H1 (cell line): ENCODE measurements around the gene TSPAN9. TPM values are rescaled to one million over a fixed set of nuclear protein-coding genes. Genes with fewer than 3 reads are reported as not detected.

Experiments used
- CTCF ChIA-PET: fragments of 300-600 bp; sonication (Branson Sonifier 250); formaldehyde crosslinking; loops from one replicate; lab custom pipeline; 2021; ENCODE audit not compliant: partially characterized antibody; lab: Charles Lee
- POLR2A ChIA-PET: fragments of 300-600 bp; sonication (Branson Sonifier 250); formaldehyde crosslinking; loops from one replicate; lab custom pipeline; 2021; ENCODE audit warnings: inconsistent platforms; ENCODE audit not compliant: partially characterized antibody; lab: Charles Lee
- DNase-seq, 2 experiments: peaks; one replicate each; pipeline versions ENCODE4 v3.0.0 to v3.0.0-alpha.2; 2010 to 2022; ENCODE audit warnings: low spot score in 2 of 2, low read depth in 1 of 2, mixed read lengths in 1 of 2
- FAIRE-seq: peaks from 2 replicates; lab custom pipeline; 2011; peaks lifted over from hg19 to GRCh38; lab: Jason Lieb, UNC
- H2AFZ ChIP-seq: 2 replicates; pipeline ENCODE4 v1.8.1; 2012; ENCODE audit warnings: low read length, inconsistent platforms
- H2AK5ac ChIP-seq: 2 replicates; pipeline ENCODE4 v1.6.1; 2013; ENCODE audit warnings: low read depth, low read length
- H2BK120ac ChIP-seq: replicated peaks from 2 replicates; pipeline ENCODE3; 2013; ENCODE audit warnings: low read depth, low read length, inconsistent platforms
- H2BK12ac ChIP-seq: 2 replicates; pipeline ENCODE4 v1.6.1; 2013; ENCODE audit warnings: low read depth, low read length
- H2BK15ac ChIP-seq: 2 replicates; pipeline ENCODE4 v1.6.1; 2013; ENCODE audit warnings: low read length
- H2BK20ac ChIP-seq: 2 replicates; pipeline ENCODE4 v1.6.1; 2013; ENCODE audit warnings: low read length
- H2BK5ac ChIP-seq: 2 replicates; pipeline ENCODE4 v1.6.1; 2013; ENCODE audit warnings: low read depth, low read length
- H3K14ac ChIP-seq: 2 replicates; pipeline ENCODE4 v1.6.1; 2013; ENCODE audit warnings: inconsistent platforms; ENCODE audit not compliant: insufficient read length
- H3K18ac ChIP-seq: 2 replicates; pipeline ENCODE4 v1.6.1; 2013; ENCODE audit warnings: low read length; ENCODE audit errors: extremely low read depth
- H3K23ac ChIP-seq: 2 replicates; pipeline ENCODE4 v1.6.1; 2013; ENCODE audit warnings: inconsistent platforms; ENCODE audit not compliant: insufficient read length
- H3K23me2 ChIP-seq: 2 replicates; pipeline ENCODE4 v1.6.1; 2013; ENCODE audit warnings: low read depth, low read length
- H3K27ac ChIP-seq: 2 replicates; pipeline ENCODE4 v1.6.1; 2011; ENCODE audit warnings: low read depth, low read length, inconsistent platforms
- H3K27me3 ChIP-seq, 4 experiments: replicated peaks in 1 of 4; 1 replicate in 1 of 4; 2 replicates in 3 of 4; pipeline versions ENCODE4 v1.6.1 to v1.8.1; 2011 to 2013; ENCODE audit warnings: low read length in 3 of 4, mild to moderate bottlenecking in 3 of 4, inconsistent platforms in 2 of 4, mixed read lengths in 2 of 4, moderate library complexity in 1 of 4; ENCODE audit not compliant: control insufficient read depth in 3 of 4, insufficient read depth in 3 of 4; ENCODE audit errors: extremely low read depth in 1 of 4
- H3K36me3 ChIP-seq, 4 experiments: 2 replicates each; pipeline versions ENCODE4 v1.6.1 to v1.8.1; 2011 to 2013; ENCODE audit warnings: mild to moderate bottlenecking in 4 of 4, low read length in 3 of 4, moderate library complexity in 2 of 4, control low read depth in 1 of 4, inconsistent platforms in 1 of 4; ENCODE audit not compliant: insufficient read depth in 4 of 4, control insufficient read depth in 2 of 4
- H3K4ac ChIP-seq: replicated peaks from 2 replicates; pipeline ENCODE3; 2013; ENCODE audit warnings: low read length, low read depth, mixed read lengths, inconsistent platforms; ENCODE audit not compliant: insufficient read length
- H3K4me1 ChIP-seq, 4 experiments: replicated peaks in 1 of 4; 1 replicate in 1 of 4; 2 replicates in 3 of 4; pipeline versions ENCODE4 v1.6.1 to v1.8.1; 2011 to 2013; ENCODE audit warnings: low read length in 3 of 4, inconsistent platforms in 2 of 4, mixed read lengths in 1 of 4; ENCODE audit not compliant: insufficient read depth in 4 of 4, control insufficient read depth in 3 of 4
- H3K4me2 ChIP-seq, 2 experiments: 2 replicates each; pipeline versions ENCODE4 v1.6.1 to v1.8.1; 2011 to 2013; ENCODE audit warnings: low read depth in 2 of 2, low read length in 2 of 2, control low read depth in 1 of 2, inconsistent platforms in 1 of 2, mild to moderate bottlenecking in 1 of 2; ENCODE audit not compliant: insufficient read depth in 1 of 2
- H3K4me3 ChIP-seq, 4 experiments: fragments of 200-600, 300-600 bp in 1 of 4; sonication (generic), shearing (Covaris generic), sonication (Bioruptor Twin) in 1 of 4; 2 replicates each; pipeline versions ENCODE4 v1.5.1 to v1.8.1; 2011 to 2016; ENCODE audit warnings: low read length in 4 of 4, low read depth in 3 of 4, control low read depth in 2 of 4, inconsistent platforms in 2 of 4, mild to moderate bottlenecking in 2 of 4, mixed read lengths in 1 of 4, moderate library complexity in 1 of 4; ENCODE audit not compliant: insufficient read depth in 2 of 4; ENCODE audit errors: extremely low read depth in 1 of 4
- H3K56ac ChIP-seq: replicated peaks from 2 replicates; pipeline ENCODE3; 2013; ENCODE audit warnings: low read depth, mild to moderate bottlenecking, mixed read lengths, low read length, inconsistent platforms; ENCODE audit not compliant: insufficient read length
- H3K79me1 ChIP-seq: 2 replicates; pipeline ENCODE4 v1.6.1; 2013; ENCODE audit warnings: low read depth, low read length, control low read depth
- H3K79me2 ChIP-seq, 2 experiments: 2 replicates each; pipeline versions ENCODE4 v1.6.1 to v1.8.1; 2012 to 2013; ENCODE audit warnings: low read length in 2 of 2, mild to moderate bottlenecking in 2 of 2, inconsistent platforms in 1 of 2; ENCODE audit not compliant: insufficient read depth in 2 of 2, control insufficient read depth in 1 of 2
- H3K9ac ChIP-seq, 4 experiments: replicated peaks in 1 of 4; 1 replicate in 1 of 4; 2 replicates in 3 of 4; pipeline versions ENCODE4 v1.6.1 to v1.8.1; 2011 to 2013; ENCODE audit warnings: low read depth in 3 of 4, low read length in 3 of 4, control low read depth in 2 of 4, mild to moderate bottlenecking in 2 of 4, moderate library complexity in 2 of 4, inconsistent platforms in 1 of 4; ENCODE audit errors: extremely low read depth in 1 of 4
- H3K9me3 ChIP-seq, 2 experiments: 2 replicates each; pipeline versions ENCODE4 v1.6.1 to v1.8.1; 2012 to 2013; ENCODE audit warnings: mild to moderate bottlenecking in 2 of 2, moderate library complexity in 2 of 2, control low read depth in 1 of 2, inconsistent platforms in 1 of 2, low read depth in 1 of 2, low read length in 1 of 2, mixed read lengths in 1 of 2; ENCODE audit not compliant: insufficient read depth in 2 of 2
- H4K20me1 ChIP-seq, 2 experiments: replicated peaks in 1 of 2; 2 replicates each; pipeline versions ENCODE3 to v1.8.1; 2011 to 2013; ENCODE audit warnings: inconsistent platforms in 2 of 2, low read length in 2 of 2, mild to moderate bottlenecking in 1 of 2; ENCODE audit not compliant: insufficient read depth in 2 of 2, control insufficient read depth in 1 of 2
- H4K5ac ChIP-seq: 2 replicates; pipeline ENCODE4 v1.6.1; 2013; ENCODE audit warnings: low read length, low read depth, mixed read lengths, inconsistent platforms; ENCODE audit not compliant: insufficient read length
- H4K8ac ChIP-seq: 2 replicates; pipeline ENCODE4 v1.8.0; 2013; ENCODE audit warnings: mild to moderate bottlenecking, moderate library complexity, low read length, inconsistent platforms; ENCODE audit not compliant: insufficient read depth; ENCODE audit errors: extremely low read depth
- H4K91ac ChIP-seq: replicated peaks from 2 replicates; pipeline ENCODE3; 2013; ENCODE audit warnings: low read length, mixed read lengths, inconsistent platforms; ENCODE audit not compliant: insufficient read length
- CEBPB ChIP-seq: IDR thresholded peaks from 2 replicates; pipeline ENCODE4 v1.6.1; 2012; ENCODE audit warnings: low read depth, low read length
- CTCF ChIP-seq, 3 experiments: IDR thresholded peaks; 1 replicate in 2 of 3; 2 replicates in 1 of 3; pipeline versions ENCODE4 v1.5.1 to v1.6.1; 2011; ENCODE audit warnings: low read length in 3 of 3, mild to moderate bottlenecking in 3 of 3, inconsistent platforms in 2 of 3, low read depth in 1 of 3, moderate library complexity in 1 of 3; ENCODE audit not compliant: insufficient read depth in 1 of 3; ENCODE audit errors: control extremely low read depth in 1 of 3
- KDM1A ChIP-seq: fragments of 200-600, 300-600 bp; sonication (generic); IDR thresholded peaks from 2 replicates; pipeline ENCODE4 v1.7.1; 2016; ENCODE audit warnings: mild to moderate bottlenecking, low read length, borderline replicate concordance
- NRF1 ChIP-seq: IDR thresholded peaks from 2 replicates; pipeline ENCODE4 v1.6.1; 2011; ENCODE audit warnings: mild to moderate bottlenecking, low read depth, low read length, improper control_type of control experiment
- RXRA ChIP-seq: IDR thresholded peaks from 2 replicates; pipeline ENCODE4 v1.6.1; 2011; ENCODE audit warnings: low read depth, mild to moderate bottlenecking, low read length, moderate library complexity; ENCODE audit not compliant: insufficient read depth
- SUZ12 ChIP-seq: fragments of 200-600 bp; sonication (generic); IDR thresholded peaks from 2 replicates; pipeline ENCODE4 v1.6.1; 2012; ENCODE audit warnings: mild to moderate bottlenecking, inconsistent platforms, low read length, moderate library complexity, mixed read lengths
- TAF7 ChIP-seq: optimal IDR thresholded peaks from 2 replicates; pipeline ENCODE3; 2011; ENCODE audit warnings: low read depth, mild to moderate bottlenecking, inconsistent platforms, low read length, moderate library complexity, borderline replicate concordance
- TCF12 ChIP-seq: IDR thresholded peaks from 2 replicates; pipeline ENCODE4 v1.6.1; 2011; ENCODE audit warnings: low read depth, mild to moderate bottlenecking, low read length
- YY1 ChIP-seq: IDR thresholded peaks from 2 replicates; pipeline ENCODE4 v1.6.1; 2011; ENCODE audit warnings: low read depth, mild to moderate bottlenecking, low read length
- WGBS, 2 experiments: shearing (Covaris generic) in 1 of 2; methylation state at CpG; one replicate each; pipeline versions ENCODE4 v1.1.6 to v1.1.7; 2013 to 2015; ENCODE audit warnings: low lambda C conversion rate in 2 of 2, mixed read lengths in 2 of 2, inconsistent platforms in 1 of 2, low coverage in 1 of 2, missing lambda C conversion rate in 1 of 2; ENCODE audit not compliant: insufficient replicate concordance in 2 of 2, insufficient coverage in 1 of 2, insufficient read length in 1 of 2; ENCODE audit errors: extremely low coverage in 1 of 2, missing lambda C conversion rate in 1 of 2; 5-methylcytosine and 5-hydroxymethylcytosine counted together
- polyA plus RNA-seq, 7 experiments: library from polyadenylated mRNA; depleted of rRNA in 3 of 7; stranded (reverse) in 5 of 7; unstranded in 2 of 7; fragments of >200 nt in 5 of 7; fragments of 200-250 nt in 2 of 7; gene quantifications; 1 replicate in 5 of 7; 2 replicates in 1 of 7; 4 replicates in 1 of 7; pipeline versions ENCODE4 v1.2.1 to v1.2.3, GENCODE V29; 2011 to 2013; ENCODE audit warnings: missing spikeins in 2 of 7, mixed read lengths in 2 of 7
- total RNA-seq: library from RNA; stranded (reverse); fragmentation: NEBNext Ultra II Directional; extraction: Animal tissue kit (Norgen Biotek cat#: 25700); gene quantifications from 2 replicates; pipeline ENCODE4 v1.2.1, GENCODE V29; 2021

TSPAN9 gene
- total and polyA plus RNA-seq, 2 of the 8 experiments (the other 6 are each of a cell fraction or from before 2014, with no cell fraction given), result 11.5 to 29.1 TPM

DNA sequence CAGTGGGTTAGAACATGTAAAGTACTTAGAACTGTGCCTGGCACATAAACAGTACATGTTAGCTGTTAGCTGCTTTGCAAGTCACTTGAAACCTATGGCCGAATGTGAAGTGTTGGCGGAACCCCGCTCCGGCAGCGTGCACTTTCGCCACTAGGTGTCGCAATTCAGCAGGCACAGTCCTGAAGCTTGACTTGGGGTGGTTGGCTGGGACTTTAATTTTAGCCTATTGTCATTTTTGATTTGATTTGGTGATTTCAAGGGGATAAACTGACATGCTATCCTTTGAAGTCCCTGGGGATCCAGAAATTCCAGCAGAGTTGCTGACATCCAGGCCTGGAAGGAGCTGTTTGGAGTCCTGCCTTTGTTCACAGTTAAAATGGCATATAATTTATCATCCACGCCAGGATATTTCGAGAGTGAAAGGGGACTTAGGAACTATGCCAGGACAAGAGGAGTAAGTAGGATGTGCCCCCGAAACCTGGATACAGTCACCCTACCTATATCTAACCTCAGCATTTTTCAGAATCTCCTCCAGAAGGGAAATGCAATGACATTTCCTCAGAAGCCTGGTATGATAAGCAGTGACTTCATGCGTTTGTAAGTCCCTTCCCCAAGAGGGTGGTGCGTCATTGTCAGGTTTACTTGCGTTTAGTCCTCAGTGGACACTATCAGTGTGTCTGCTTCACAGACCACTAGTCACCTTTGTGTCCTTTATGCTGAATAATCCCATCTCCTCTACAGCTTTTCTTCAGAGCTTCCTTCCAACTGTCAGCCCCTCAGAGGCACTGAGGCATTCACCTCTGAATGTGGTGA, 3.5 kb upstream of the TSPAN9 start:
- Histone ChIP-seq H2BK120ac (peak overlapping the region; percentile 13), H3K18ac (no peak overlapping the region), H3K4me1 (peaks cover 0 to 12% (median 3%) of the 10 kb centered on the region in 4 experiments; a peak in 3 of 7 replicates), H4K91ac (no peak overlapping the region), H3K4me2 (no peak overlapping the region), H3K23ac (no peak overlapping the region), H3K79me1 (no peaks in the 10 kb centered on the region; the same call in 1 of the 2 replicates), H3K14ac (no peak overlapping the region), H4K20me1 (no peaks in the 10 kb centered on the region), H3K56ac (no peak overlapping the region), H2BK15ac (no peak overlapping the region), H4K8ac (no peak overlapping the region), H4K5ac (no peak overlapping the region), H3K9me3 (no peaks in the 10 kb centered on the region), H2AFZ (no peak overlapping the region; the same call in 1 of the 2 replicates), H3K4ac (no peak overlapping the region), H2BK20ac (no peak overlapping the region), H3K4me3 (no peak overlapping the region), H2BK5ac (no peak overlapping the region), H3K27me3 (peaks cover 0 to 18% (median 8%) of the 10 kb centered on the region in 4 experiments; a peak in 3 of 7 replicates), H2BK12ac (no peak overlapping the region), H3K27ac (no peak overlapping the region), H3K9ac (no peak overlapping the region), H3K79me2 (no peaks in the 10 kb centered on the region), H3K36me3 (no peaks in the 10 kb centered on the region), H3K23me2 (peaks cover 4% of the 10 kb centered on the region; the same call in 1 of the 2 replicates), H2AK5ac (no peak overlapping the region)
- DNase-seq (peak; percentile 79 to 96), FAIRE-seq (peak; percentile 98)
- POLR2A ChIA-PET, result interaction anchor here (0.8 to 1.4 kb wide), 2 partner anchors 40 to 201 kb away, joined by 4 read pairs; no protein-coding TSS in a partner anchor
- 42% methylated on average over 13 of the region's 13 CpGs; no CpG with 5 or more reads in 1 of the 2 experiments for WGBS, 2 experiments
- CTCF ChIA-PET, result interaction anchor here (0.5 to 6.3 kb wide), 47 partner anchors 8 to 574 kb away, joined by 3 to 78 read pairs (median 4); no protein-coding TSS in a partner anchor
- TF ChIP-seq CTCF (IDR thresholded peaks at IDR 0.05; ENCODE audit: control extremely low read depth in 1 of 3, insufficient read depth in 1 of 3, low read depth in 1 of 3, low read length in 3 of 3) (peak; percentile 95 to 99 (median 99)), CEBPB (0 out of 2 replicates have a peak, but pooled peaks have one; percentile 31), RXRA (0 out of 2 replicates have a peak, but pooled peaks have one; percentile 3), NRF1 (no peak), SUZ12 (no peak), YY1 (no peak), TCF12 (no peak), TAF7 (no peak), KDM1A (no peak)
